HL-60 (cell line): ENCODE results near the gene SEL1L2.

Source experiments
- DNase-seq, 2 experiments: peaks; one replicate each; pipeline ENCODE4 v3.0.0-alpha.2; 2010 to 2020; ENCODE audit warnings: low read depth in 1 of 2, low spot score in 1 of 2
- H3K27ac ChIP-seq: fragments of 250-450 bp; sonication (Bioruptor Pico); replicated peaks from 2 replicates; pipeline ENCODE4 v1.5.1; 2020; ENCODE audit warnings: mild to moderate bottlenecking, moderate library complexity
- H3K27me3 ChIP-seq: fragments of 250-450 bp; sonication (Bioruptor Pico); 2 replicates; pipeline ENCODE4 v1.5.1; 2021; ENCODE audit warnings: mild to moderate bottlenecking, moderate library complexity; ENCODE audit not compliant: insufficient read depth, poor library complexity, severe bottlenecking
- H3K4me3 ChIP-seq: replicated peaks from 2 replicates; pipeline ENCODE4 v1.5.1; 2011; ENCODE audit warnings: mild to moderate bottlenecking, control low read depth, low read length; ENCODE audit not compliant: insufficient read depth
- GABPA ChIP-seq: IDR thresholded peaks from 2 replicates; pipeline ENCODE4 v1.6.1; 2012; ENCODE audit warnings: low read depth
- POLR2AphosphoS5 ChIP-seq: IDR thresholded peaks from 2 replicates; pipeline ENCODE4 v1.6.1; 2012; ENCODE audit warnings: low read depth
- REST ChIP-seq: IDR thresholded peaks from 2 replicates; pipeline ENCODE4 v1.6.1; 2012; ENCODE audit warnings: low read depth; ENCODE audit not compliant: insufficient replicate concordance
- SPI1 ChIP-seq: IDR thresholded peaks from 2 replicates; pipeline ENCODE4 v1.6.1; 2012; ENCODE audit warnings: low read depth, mild to moderate bottlenecking, borderline replicate concordance
- TF ChIP-seq, protein P1 (sequence below): IDR thresholded peaks from one replicate; pipeline ENCODE4 v1.5.1; 2011; ENCODE audit warnings: low read length, control low read depth, inconsistent platforms; ENCODE audit not compliant: insufficient read depth

Gene SEL1L2

DNA sequence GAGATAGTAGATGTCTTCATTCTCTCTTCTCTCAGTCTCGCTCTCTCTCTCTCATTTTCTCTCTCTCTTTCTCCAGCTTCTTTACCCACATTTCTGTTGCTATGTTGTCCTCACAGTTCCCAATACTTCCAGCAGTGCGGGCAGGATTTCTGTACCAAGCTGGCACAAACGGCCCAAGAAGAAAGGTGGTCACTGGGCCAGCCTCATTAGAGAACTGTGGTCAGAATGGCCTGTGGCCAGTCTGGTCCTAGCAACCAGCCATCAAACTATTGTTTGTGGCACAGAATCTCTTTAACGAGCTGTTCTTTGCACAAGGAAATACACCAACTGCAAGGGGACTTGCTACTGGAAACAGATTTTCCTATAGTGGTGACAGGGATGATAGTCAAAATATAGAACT is 81.3 kb downstream of the SEL1L2 start:
- DNase-seq = no peak
- no peaks in the 10 kb centered on the region for H3K27me3 ChIP-seq
- H3K4me3 ChIP-seq = no peak overlapping the region
- TF ChIP-seq, protein P1, sequence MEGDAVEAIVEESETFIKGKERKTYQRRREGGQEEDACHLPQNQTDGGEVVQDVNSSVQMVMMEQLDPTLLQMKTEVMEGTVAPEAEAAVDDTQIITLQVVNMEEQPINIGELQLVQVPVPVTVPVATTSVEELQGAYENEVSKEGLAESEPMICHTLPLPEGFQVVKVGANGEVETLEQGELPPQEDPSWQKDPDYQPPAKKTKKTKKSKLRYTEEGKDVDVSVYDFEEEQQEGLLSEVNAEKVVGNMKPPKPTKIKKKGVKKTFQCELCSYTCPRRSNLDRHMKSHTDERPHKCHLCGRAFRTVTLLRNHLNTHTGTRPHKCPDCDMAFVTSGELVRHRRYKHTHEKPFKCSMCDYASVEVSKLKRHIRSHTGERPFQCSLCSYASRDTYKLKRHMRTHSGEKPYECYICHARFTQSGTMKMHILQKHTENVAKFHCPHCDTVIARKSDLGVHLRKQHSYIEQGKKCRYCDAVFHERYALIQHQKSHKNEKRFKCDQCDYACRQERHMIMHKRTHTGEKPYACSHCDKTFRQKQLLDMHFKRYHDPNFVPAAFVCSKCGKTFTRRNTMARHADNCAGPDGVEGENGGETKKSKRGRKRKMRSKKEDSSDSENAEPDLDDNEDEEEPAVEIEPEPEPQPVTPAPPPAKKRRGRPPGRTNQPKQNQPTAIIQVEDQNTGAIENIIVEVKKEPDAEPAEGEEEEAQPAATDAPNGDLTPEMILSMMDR = no peak
- TF ChIP-seq SPI1 = no peak
- TF ChIP-seq GABPA = no peak
- TF ChIP-seq POLR2AphosphoS5 = no peak
- TF ChIP-seq REST = no peak
- H3K27ac ChIP-seq = no peak overlapping the region

- DNase-seq = no peak
- H3K4me3 ChIP-seq = no peak overlapping the region
- H3K27ac ChIP-seq = no peak overlapping the region
- no peaks in the 10 kb centered on the region for H3K27me3 ChIP-seq
- no peak for TF ChIP-seq SPI1
- no peak for TF ChIP-seq POLR2AphosphoS5
- no peak for TF ChIP-seq GABPA
- TF ChIP-seq, protein P1 = no peak
- no peak for TF ChIP-seq REST
Measured at GRCh38 chr20:13904766-13905165, 85.6 kb downstream of the SEL1L2 start.

GRCh38 chr20:13900496-13900895 is 89.9 kb downstream of the SEL1L2 start:
- DNase-seq = no peak
- H3K4me3 ChIP-seq = no peak overlapping the region
- no peak for TF ChIP-seq GABPA
- TF ChIP-seq, protein P1 = no peak
- TF ChIP-seq SPI1 = no peak
- no peak for TF ChIP-seq POLR2AphosphoS5
- no peak for TF ChIP-seq REST
- no peak overlapping the region for H3K27ac ChIP-seq
- no peaks in the 10 kb centered on the region for H3K27me3 ChIP-seq
